ENCODE results near the gene MAS1L.

GRCh38 chr6:29495571-29495970 lies 7.8 kb upstream of the MAS1L start:
- TF ChIP-seq CTCF (IDR thresholded peaks at IDR 0.05; ENCODE audit: low read depth, low read length) (no peak), EZH2phosphoT487 (IDR thresholded peaks at IDR 0.05; ENCODE audit: low read depth) (no peak)

Measured in OCI-LY3 (cell line).